HUES48 (cell line): Measurements from ENCODE around the gene DCXR.

Experiments
- H3K27ac ChIP-seq: one replicate; pipeline ENCODE4 v1.7.0; 2013; ENCODE audit warnings: low read depth, low read length, inconsistent platforms
- H3K27me3 ChIP-seq: 2 replicates; pipeline ENCODE4 v1.6.1; 2013; ENCODE audit warnings: mild to moderate bottlenecking, low read length; ENCODE audit not compliant: control insufficient read depth, insufficient read depth
- H3K36me3 ChIP-seq: 2 replicates; pipeline ENCODE4 v1.6.1; 2013; ENCODE audit warnings: low read length; ENCODE audit not compliant: control insufficient read depth, insufficient read depth
- H3K4me1 ChIP-seq: 2 replicates; pipeline ENCODE4 v1.6.1; 2013; ENCODE audit warnings: mild to moderate bottlenecking, low read length; ENCODE audit not compliant: control insufficient read depth, insufficient read depth
- H3K4me3 ChIP-seq: 2 replicates; pipeline ENCODE4 v1.5.1; 2013; ENCODE audit warnings: mild to moderate bottlenecking, low read depth, low read length
- H3K9ac ChIP-seq: 2 replicates; pipeline ENCODE4 v1.6.1; 2013; ENCODE audit warnings: mild to moderate bottlenecking, low read depth, low read length, moderate library complexity
- H3K9me3 ChIP-seq: 2 replicates; pipeline ENCODE4 v1.6.1; 2013; ENCODE audit warnings: low read length; ENCODE audit not compliant: control insufficient read depth, insufficient read depth

Gene DCXR

DNA sequence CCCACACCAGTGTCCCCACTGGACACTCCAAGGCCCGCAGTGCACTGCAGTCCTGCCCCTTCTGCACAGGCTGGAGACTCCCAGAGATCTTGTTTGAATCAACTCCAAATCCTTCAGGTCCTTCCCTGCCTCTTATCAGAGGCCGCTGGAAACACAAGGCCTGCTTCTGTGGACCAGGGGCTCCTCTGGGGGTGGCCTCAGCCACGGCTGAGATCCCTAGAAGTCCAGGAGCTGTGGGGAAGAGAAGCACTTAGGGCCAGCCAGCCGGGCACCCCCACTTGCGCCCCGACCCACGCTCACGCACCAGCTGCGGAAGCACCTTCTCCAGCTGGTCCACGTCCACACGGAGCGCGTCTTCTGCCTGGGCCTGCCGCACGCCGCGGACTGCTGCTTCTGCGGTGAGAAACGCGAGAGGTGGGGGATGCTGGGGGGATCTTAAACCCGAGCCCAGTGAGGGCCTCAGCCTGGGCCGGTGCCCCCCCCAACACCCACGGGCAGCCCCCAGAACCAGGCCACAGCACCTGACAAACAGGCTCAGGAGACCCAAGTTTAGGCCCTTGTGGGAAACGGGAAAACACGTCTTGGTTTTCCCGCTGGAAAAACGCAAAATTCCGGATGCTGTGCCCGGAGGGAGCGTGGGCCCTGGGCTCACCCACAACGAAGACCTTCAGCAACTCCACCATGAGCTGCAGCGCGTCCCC, 18.4 kb downstream of the DCXR start:
- peaks cover 10% of the 10 kb centered on the region for H3K36me3 ChIP-seq
- no peak overlapping the region for H3K9ac ChIP-seq
- no peaks in the 10 kb centered on the region for H3K27me3 ChIP-seq
- H3K4me3 ChIP-seq = no peak overlapping the region
- H3K4me1 ChIP-seq = 0 out of 2 replicates have a peak, but pooled peaks cover 5% of the 10 kb centered on the region
- H3K9me3 ChIP-seq = no peaks in the 10 kb centered on the region
- H3K27ac ChIP-seq = no peak overlapping the region

- H3K27ac ChIP-seq = no peak overlapping the region
- peaks cover 10% of the 10 kb centered on the region for H3K36me3 ChIP-seq
- 0 out of 2 replicates have a peak, but pooled peaks cover 5% of the 10 kb centered on the region for H3K4me1 ChIP-seq
- no peak overlapping the region for H3K4me3 ChIP-seq
- no peaks in the 10 kb centered on the region for H3K27me3 ChIP-seq
- no peaks in the 10 kb centered on the region for H3K9me3 ChIP-seq
- H3K9ac ChIP-seq = no peak overlapping the region
Measured at GRCh38 chr17:82018152-82018988, 19.1 kb downstream of the DCXR start.

GRCh38 chr17:82017612-82018151, 19.8 kb downstream of the DCXR start:
- Histone ChIP-seq H3K27ac (no peak overlapping the region), H3K9me3 (no peaks in the 10 kb centered on the region), H3K4me3 (no peak overlapping the region), H3K36me3 (peaks cover 10% of the 10 kb centered on the region), H3K27me3 (no peaks in the 10 kb centered on the region), H3K4me1 (0 out of 2 replicates have a peak, but pooled peaks cover 5% of the 10 kb centered on the region), H3K9ac (no peak overlapping the region)

DNA sequence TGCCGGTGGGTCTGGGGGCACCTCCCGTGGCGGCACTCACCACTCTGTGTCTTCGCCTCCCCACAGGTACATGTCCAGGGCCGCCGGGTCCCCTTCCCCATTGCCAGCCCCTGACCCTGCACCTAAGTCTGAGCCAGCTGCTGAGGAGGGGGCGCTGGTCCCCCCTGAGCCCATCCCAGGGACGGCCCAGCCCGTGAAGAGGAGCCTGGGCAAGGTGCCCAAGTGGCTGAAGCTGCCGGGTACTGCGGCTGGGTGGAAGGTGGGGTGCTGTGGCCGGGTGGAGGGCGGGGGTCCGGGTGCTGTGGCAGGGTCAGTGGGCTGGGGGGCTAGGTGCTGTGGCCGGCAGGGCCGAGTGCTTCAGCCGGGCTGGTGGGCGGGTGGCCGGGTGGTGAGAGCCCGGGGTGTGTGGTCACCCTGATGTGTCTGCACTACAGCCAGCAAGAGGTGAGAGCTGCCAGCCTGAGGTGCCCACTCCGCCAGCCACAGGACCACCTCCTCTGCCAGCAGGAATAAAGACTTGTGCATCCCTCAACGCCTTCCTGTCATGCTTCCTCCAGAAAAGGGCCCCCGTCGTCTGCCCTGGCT, 20.5 kb downstream of the DCXR start:
- Histone ChIP-seq H3K9ac (no peak overlapping the region), H3K27me3 (no peaks in the 10 kb centered on the region), H3K9me3 (no peaks in the 10 kb centered on the region), H3K4me1 (0 out of 2 replicates have a peak, but pooled peaks cover 5% of the 10 kb centered on the region), H3K36me3 (peaks cover 10% of the 10 kb centered on the region), H3K4me3 (no peak overlapping the region), H3K27ac (no peak overlapping the region)

DNA sequence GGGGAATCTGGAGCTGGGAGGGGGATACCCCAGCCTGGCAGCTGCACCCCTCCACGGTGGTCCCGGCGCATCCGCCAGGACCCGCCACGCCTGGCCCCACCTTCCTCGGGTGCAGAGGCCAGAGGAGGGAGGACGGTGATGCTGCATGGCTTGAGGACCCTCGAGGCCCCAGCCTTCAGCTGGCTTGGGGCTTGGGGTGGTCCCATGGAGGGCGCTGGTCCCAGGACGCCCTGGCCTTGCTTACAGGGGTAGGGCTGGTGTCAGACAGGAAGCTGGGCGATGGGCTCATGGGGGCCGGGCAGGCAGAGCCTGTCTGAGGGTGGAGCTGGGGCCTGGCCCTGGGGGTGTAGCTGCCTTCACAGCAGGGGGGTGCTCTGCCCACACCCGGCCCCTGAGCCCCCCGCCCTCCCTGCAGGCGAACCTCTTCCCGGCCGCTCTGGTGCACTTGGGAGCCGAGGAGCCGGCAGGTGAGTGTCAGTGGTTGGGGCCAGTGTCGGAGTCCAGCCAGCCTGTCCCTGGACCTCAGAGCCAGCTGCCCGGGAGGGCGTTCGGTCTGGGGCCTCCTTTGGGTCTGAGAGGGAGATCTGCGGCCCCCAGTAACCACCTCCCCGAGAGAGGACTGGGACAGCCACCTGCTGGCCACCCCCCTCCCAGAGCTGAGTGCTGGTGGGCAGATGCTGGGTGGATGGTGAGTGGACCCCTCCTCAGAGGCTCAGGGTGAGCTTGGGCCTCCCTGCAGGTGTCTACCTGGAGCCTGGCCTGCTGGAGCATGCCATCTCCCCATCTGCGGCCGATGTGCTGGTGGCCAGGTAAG, 21.2 kb downstream of the DCXR start:
- peaks cover 10% of the 10 kb centered on the region for H3K36me3 ChIP-seq
- no peaks in the 10 kb centered on the region for H3K27me3 ChIP-seq
- H3K9ac ChIP-seq = no peak overlapping the region
- H3K4me1 ChIP-seq = no peaks in the 10 kb centered on the region
- no peaks in the 10 kb centered on the region for H3K9me3 ChIP-seq
- no peak overlapping the region for H3K27ac ChIP-seq
- H3K4me3 ChIP-seq = no peak overlapping the region

GRCh38 chr17:82015311-82015971, 22.1 kb downstream of the DCXR start:
- H3K4me1 ChIP-seq = no peaks in the 10 kb centered on the region
- H3K4me3 ChIP-seq = no peak overlapping the region
- H3K36me3 ChIP-seq = peaks cover 10% of the 10 kb centered on the region
- H3K9me3 ChIP-seq = no peaks in the 10 kb centered on the region
- no peak overlapping the region for H3K9ac ChIP-seq
- H3K27ac ChIP-seq = no peak overlapping the region
- H3K27me3 ChIP-seq = no peaks in the 10 kb centered on the region

- peaks cover 10% of the 10 kb centered on the region for H3K36me3 ChIP-seq
- no peaks in the 10 kb centered on the region for H3K4me1 ChIP-seq
- H3K4me3 ChIP-seq = no peak overlapping the region
- no peak overlapping the region for H3K27ac ChIP-seq
- H3K9ac ChIP-seq = no peak overlapping the region
- H3K9me3 ChIP-seq = no peaks in the 10 kb centered on the region
- H3K27me3 ChIP-seq = no peaks in the 10 kb centered on the region
Measured at GRCh38 chr17:82014971-82015310, 22.6 kb downstream of the DCXR start.

- H3K4me3 ChIP-seq = no peak overlapping the region
- H3K9ac ChIP-seq = no peak overlapping the region
- H3K4me1 ChIP-seq = no peaks in the 10 kb centered on the region
- H3K9me3 ChIP-seq = no peaks in the 10 kb centered on the region
- no peaks in the 10 kb centered on the region for H3K27me3 ChIP-seq
- peaks cover 10% of the 10 kb centered on the region for H3K36me3 ChIP-seq
- no peak overlapping the region for H3K27ac ChIP-seq
Measured at GRCh38 chr17:82014432-82014831, 23.1 kb downstream of the DCXR start.

DNA sequence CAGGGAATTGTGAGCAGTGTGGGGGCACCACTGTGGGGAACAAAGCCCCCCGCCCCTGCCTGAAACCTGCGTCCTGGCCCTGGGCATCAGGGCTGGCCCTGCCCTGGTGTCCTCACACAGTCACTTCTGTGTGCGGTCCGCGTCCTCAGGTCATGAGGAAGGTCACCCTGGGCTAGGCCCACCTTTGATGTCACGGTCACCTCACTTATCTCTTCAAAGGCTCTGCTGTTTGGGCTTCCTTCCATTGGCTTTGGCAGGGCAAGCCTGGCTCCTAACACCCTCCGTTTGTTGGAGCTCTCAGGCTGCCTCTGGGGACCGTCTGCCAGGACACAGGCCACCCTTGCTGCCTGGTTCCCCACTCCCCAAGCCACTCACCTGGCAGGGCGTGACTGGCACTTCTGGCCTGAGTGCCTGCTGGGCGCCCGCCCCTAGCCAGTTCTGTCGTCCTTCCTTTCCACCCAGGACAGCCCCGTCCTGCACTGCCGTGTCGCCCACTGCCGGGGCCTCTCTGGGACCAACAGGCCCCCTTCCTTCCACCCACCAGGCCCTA, 23.6 kb downstream of the DCXR start:
- Histone ChIP-seq H3K36me3 (peaks cover 7% of the 10 kb centered on the region), H3K27me3 (no peaks in the 10 kb centered on the region), H3K9me3 (no peaks in the 10 kb centered on the region), H3K27ac (no peak overlapping the region), H3K4me1 (no peaks in the 10 kb centered on the region), H3K4me3 (no peak overlapping the region), H3K9ac (no peak overlapping the region)

DNA sequence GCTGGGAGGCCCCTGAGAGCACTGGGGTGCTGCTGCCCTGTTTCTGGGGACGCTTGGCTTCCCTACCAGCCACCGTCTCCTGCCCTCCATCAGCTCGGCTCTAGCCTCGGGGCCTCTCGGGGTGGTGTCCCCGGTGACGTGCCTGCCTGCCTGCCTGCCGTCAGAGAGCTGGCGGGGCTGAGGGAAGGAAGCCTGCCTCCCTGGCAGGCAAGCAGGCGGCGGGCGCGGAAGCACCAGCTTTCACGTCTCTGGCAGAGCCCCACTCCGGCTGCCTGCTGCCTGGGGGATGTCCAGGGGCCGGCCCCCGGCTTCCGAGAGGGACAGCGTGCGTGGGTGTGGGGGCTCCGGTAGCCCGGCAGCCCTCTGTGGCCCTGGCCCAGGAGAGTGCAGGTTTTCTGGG, 24.2 kb downstream of the DCXR start:
- H3K9ac ChIP-seq = no peak overlapping the region
- no peak overlapping the region for H3K4me3 ChIP-seq
- H3K4me1 ChIP-seq = no peaks in the 10 kb centered on the region
- H3K36me3 ChIP-seq = peaks cover 2% of the 10 kb centered on the region; the same call in 1 of the 2 replicates
- H3K27ac ChIP-seq = no peak overlapping the region
- H3K27me3 ChIP-seq = no peaks in the 10 kb centered on the region
- H3K9me3 ChIP-seq = no peaks in the 10 kb centered on the region
